T-helper 22 cell (primary cell): ENCODE measurements around the gene HMX1.

Experiments used
- DNase-seq: peaks from one replicate; pipeline ENCODE4 v3.0.0-alpha.2; 2020; ENCODE audit warnings: low read depth

Gene HMX1

GRCh38 chr4:8818063-8818881 lies 53.4 kb downstream of the HMX1 start:
- DNase-seq: no peak

- DNase-seq: no peak
Measured at GRCh38 chr4:8817813-8818062, 53.9 kb downstream of the HMX1 start.

DNA sequence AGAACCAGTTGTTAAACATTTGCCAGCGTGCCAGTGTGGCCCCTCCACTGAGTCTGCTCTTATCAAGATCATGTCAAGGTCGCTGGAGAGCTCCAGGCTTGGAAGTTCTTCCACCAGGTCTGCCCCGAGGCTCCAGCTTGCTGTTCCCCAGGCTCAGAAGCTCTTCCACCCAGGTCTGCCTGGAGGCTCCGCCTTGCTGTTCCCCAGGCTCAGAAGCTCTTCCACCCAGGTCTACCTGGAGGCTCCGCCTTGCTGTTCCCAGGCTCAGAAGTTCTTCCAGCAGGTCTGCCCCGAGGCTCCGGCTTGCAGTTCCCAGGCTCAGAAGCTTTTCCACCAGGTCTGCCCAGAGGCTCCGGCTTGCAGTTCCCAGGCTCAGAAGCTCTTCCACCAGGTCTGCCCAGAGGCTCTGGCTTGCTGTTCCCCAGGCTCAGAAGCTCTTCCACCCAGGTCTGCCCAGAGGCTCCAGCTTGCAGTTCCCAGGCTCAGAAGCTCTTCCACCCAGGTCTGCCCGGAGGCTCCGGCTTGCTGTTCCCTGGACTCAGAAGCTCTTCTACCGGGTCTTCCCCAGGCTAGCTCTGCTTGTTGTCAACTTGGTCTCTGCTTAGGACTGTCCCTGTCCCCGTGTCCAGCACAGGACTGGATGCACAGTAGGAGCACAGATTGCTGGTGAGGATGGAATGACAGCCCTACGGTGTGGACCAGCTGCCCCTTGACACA lies 54.4 kb downstream of the HMX1 start:
- no peak for DNase-seq
